Measurements from ENCODE around the gene TAMALIN. TPM values are rescaled to one million over a fixed set of nuclear protein-coding genes. Genes with fewer than 3 reads are reported as not detected.

Gene TAMALIN
- total RNA-seq, 1 donor from 2014 or later, result 52.8 TPM

DNA sequence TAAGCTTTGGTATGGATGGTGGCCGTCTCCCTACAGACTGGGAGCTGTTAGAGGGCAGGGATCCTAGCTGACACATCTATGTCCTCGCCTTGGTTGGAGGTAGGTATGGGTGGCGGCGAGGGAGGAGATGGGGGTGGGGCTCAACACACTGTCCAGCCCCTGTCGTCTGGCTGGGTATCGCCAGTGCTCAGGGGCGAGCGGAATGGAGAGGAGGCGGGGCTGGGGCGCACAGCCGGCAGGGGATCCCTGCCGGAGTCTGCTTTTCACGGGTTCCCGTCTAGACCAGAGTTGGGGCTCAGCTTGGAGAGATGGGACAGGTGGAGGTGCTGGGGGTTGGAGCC lies 16.1 kb downstream of the TAMALIN start:
- Mint-ChIP-seq H3K27ac (no peak overlapping the region), H3K4me3 (peak overlapping the region; percentile 81), H3K36me3 (ENCODE audit: low read depth) (no peaks in the 10 kb centered on the region), H3K9me3 (no peaks in the 10 kb centered on the region), H3K4me1 (peaks cover 57% of the 10 kb centered on the region), H3K27me3 (no peaks in the 10 kb centered on the region)
- TF ChIP-seq, protein P1, sequence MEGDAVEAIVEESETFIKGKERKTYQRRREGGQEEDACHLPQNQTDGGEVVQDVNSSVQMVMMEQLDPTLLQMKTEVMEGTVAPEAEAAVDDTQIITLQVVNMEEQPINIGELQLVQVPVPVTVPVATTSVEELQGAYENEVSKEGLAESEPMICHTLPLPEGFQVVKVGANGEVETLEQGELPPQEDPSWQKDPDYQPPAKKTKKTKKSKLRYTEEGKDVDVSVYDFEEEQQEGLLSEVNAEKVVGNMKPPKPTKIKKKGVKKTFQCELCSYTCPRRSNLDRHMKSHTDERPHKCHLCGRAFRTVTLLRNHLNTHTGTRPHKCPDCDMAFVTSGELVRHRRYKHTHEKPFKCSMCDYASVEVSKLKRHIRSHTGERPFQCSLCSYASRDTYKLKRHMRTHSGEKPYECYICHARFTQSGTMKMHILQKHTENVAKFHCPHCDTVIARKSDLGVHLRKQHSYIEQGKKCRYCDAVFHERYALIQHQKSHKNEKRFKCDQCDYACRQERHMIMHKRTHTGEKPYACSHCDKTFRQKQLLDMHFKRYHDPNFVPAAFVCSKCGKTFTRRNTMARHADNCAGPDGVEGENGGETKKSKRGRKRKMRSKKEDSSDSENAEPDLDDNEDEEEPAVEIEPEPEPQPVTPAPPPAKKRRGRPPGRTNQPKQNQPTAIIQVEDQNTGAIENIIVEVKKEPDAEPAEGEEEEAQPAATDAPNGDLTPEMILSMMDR (IDR thresholded peaks at IDR 0.05), result no peak
- ChIA-PET POLR2A (interaction anchor here (0.9 to 7.5 kb wide), 8 partner anchors 10 to 95 kb away, joined by 3 to 217 read pairs (median 28); partner anchors contain the start of genes ATG101, NR4A1 and TAMALIN), CTCF (interaction anchor here (0.6 to 13.2 kb wide), 17 partner anchors 9 to 132 kb away, joined by 3 to 342 read pairs (median 6); partner anchors contain the start of genes ATG101, NR4A1, SMIM41 and TAMALIN)
- ATAC-seq (ENCODE audit: low read depth) (peak; percentile 2), DNase-seq (no peak)
- intact Hi-C loops (cut with micrococcal nuclease), result loop anchor here (1.0 to 5.0 kb wide), 4 partner anchors 17 to 984 kb away; partner anchors contain the start of genes EIF4B, SLC4A8 and TAMALIN

DNA sequence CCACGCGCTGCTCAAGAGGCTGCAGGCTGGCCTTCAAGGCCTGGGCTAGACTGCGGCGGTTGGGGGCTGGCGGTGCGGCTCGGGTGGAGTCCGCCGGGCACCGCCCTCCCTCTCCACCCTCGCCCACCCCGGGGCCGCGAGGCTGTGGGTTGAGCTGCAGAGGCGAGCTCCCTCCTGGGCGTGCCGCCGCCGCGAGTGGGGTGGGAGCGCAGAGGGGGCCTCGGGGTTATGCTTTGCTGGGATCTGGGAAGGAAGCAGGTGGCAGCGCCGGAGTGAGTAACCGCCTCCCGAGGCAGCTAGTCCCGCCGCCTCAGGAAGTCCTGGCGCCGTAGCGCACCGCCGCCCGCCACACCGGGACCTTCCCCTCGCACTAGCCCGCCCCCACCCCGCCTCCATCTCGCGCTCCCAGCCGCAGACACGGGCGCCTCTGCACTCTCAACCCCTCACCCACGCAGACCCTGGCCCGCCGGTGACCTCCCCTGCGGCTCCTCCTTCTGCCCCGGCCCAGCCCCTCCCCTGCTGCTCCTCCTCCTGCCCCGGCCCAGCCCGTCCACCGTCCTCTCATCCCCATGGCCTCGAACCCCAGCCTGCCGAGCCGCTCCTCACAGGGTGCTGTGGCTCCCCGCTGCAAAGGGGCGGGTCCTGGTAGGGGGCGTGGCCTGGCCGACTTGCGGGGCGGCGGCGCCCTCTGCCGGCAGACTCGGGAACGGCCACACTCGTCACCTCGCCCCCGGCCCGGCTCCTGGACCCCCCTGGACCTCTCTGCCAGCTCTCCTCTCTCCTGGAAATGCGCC lies 16.6 kb downstream of the TAMALIN start:
- DNase-seq, result peak; percentile 92

DNA sequence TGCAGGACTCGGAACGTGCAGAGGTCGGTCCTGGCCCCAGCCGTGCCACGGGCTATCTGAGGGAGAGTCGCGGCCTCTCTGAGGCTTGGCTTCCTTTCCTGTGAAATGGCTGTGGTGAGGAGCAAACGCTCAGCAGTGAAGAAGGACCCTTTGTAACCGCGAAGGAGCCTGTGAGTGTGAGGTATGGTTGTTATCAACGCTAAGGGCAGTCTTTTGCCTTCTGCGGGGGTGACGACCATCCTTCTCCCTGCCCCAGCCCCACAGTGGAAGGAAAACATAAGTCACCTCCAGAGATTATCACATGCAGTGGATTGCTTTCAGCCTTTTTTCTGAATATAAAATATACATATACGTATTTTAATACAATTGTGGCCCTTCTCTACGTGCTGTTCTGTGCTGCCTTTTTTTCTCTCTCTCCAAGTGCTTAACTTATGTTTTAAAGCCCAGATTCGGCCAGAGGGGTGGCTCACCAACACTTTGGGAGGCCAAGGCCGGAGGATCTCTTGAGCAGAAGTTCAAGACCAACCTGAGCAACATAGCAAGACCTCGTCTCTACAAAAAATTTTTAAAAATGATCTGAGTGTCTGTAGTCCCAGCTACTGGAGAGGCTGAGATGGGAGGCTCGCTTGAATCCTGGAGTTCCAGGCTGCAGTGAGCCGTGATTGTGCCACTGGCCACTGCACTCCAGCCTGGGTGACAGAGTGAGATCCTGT lies 17.4 kb downstream of the TAMALIN start:
- TF ChIP-seq, protein P1 (IDR thresholded peaks at IDR 0.05), result peak; percentile 33
- ChIA-PET POLR2A (interaction anchor here (0.6 to 7.5 kb wide), 11 partner anchors 9 to 345 kb away, joined by 3 to 217 read pairs (median 22); partner anchors contain the start of genes ATG101, NR4A1 and TAMALIN), CTCF (interaction anchor here (0.7 to 13.2 kb wide), 17 partner anchors 7 to 491 kb away, joined by 3 to 342 read pairs (median 17); partner anchors contain the start of genes ATG101, NR4A1, SMIM41 and TAMALIN)
- Mint-ChIP-seq H3K4me1 (peaks cover 57% of the 10 kb centered on the region), H3K27me3 (no peaks in the 10 kb centered on the region), H3K9me3 (no peaks in the 10 kb centered on the region), H3K27ac (no peak overlapping the region), H3K36me3 (ENCODE audit: low read depth) (no peaks in the 10 kb centered on the region), H3K4me3 (peak overlapping the region; percentile 81)
- DNase-seq (no peak), ATAC-seq (ENCODE audit: low read depth) (no peak)
- intact Hi-C loops (cut with micrococcal nuclease), result loop anchor here (1.0 to 5.0 kb wide), 5 partner anchors 18 to 983 kb away; partner anchors contain the start of genes EIF4B, SLC4A8 and TAMALIN

More for the DNA sequence above, 16.6 kb downstream of the TAMALIN start:
- ATAC-seq (ENCODE audit: low read depth), result peak; percentile 63
- intact Hi-C loops (cut with micrococcal nuclease), result loop anchor here (1.0 to 5.0 kb wide), 4 partner anchors 17 to 983 kb away; partner anchors contain the start of genes EIF4B, SLC4A8 and TAMALIN
- H3K4me1 Mint-ChIP-seq, result peaks cover 57% of the 10 kb centered on the region
- H3K9me3 Mint-ChIP-seq, result no peaks in the 10 kb centered on the region
- no peaks in the 10 kb centered on the region for H3K36me3 Mint-ChIP-seq (ENCODE audit: low read depth)
- H3K27ac Mint-ChIP-seq, result no peak overlapping the region
- H3K4me3 Mint-ChIP-seq, result peak overlapping the region; percentile 81
- ChIA-PET CTCF (interaction anchor here (0.7 to 13.2 kb wide), 20 partner anchors 8 to 100 kb away, joined by 3 to 342 read pairs (median 5); partner anchors contain the start of genes ATG101, NR4A1, SMIM41 and TAMALIN), POLR2A (interaction anchor here (0.7 to 7.5 kb wide), 9 partner anchors 9 to 345 kb away, joined by 3 to 217 read pairs (median 15); partner anchors contain the start of genes ATG101, NR4A1 and TAMALIN)
- TF ChIP-seq, protein P1 (IDR thresholded peaks at IDR 0.05), result peak; percentile 86
- no peaks in the 10 kb centered on the region for H3K27me3 Mint-ChIP-seq

DNA sequence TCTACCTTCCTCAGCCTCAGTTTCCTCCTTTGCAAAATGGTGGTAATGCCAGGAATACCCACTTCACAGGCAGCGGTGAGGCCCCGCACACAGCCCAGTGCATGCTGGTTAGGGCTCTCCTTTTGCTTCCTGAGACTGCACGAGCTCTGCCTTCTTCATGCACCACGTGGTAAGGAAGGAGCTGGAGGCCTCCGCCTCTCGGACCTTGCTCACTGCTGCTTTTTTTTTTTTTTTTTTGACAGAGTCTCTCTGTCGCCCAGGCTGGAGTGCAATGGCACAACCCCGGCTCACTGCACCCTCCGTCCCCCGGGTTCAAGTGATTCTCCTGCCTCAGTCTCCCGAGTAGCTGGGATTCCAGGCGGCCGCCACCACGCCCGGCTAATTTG lies 18.1 kb downstream of the TAMALIN start:
- TF ChIP-seq, protein P1 (IDR thresholded peaks at IDR 0.05), result no peak
- DNase-seq (no peak), ATAC-seq (ENCODE audit: low read depth) (no peak)
- Mint-ChIP-seq H3K27me3 (no peaks in the 10 kb centered on the region), H3K9me3 (no peaks in the 10 kb centered on the region), H3K4me3 (peak overlapping the region; percentile 86), H3K36me3 (ENCODE audit: low read depth) (no peaks in the 10 kb centered on the region), H3K27ac (no peak overlapping the region), H3K4me1 (peaks cover 57% of the 10 kb centered on the region)
- intact Hi-C loops (cut with micrococcal nuclease), result loop anchor here (1.0 to 5.0 kb wide), 8 partner anchors 8 to 603 kb away; partner anchors contain the start of genes ATG101, NR4A1 and SLC4A8
- CTCF ChIA-PET, result interaction anchor here (0.7 to 13.2 kb wide), 27 partner anchors 9 to 981 kb away, joined by 3 to 342 read pairs (median 7); partner anchors contain the start of genes ATG101, EIF4B, NR4A1 and SMIM41
- POLR2A ChIA-PET, result interaction anchor here (0.6 to 7.5 kb wide), 12 partner anchors 11 to 145 kb away, joined by 3 to 217 read pairs (median 18); partner anchors contain the start of genes ATG101, NR4A1 and TAMALIN
